Glutamatergic neuron (in vitro differentiated cells): Measurements from ENCODE around the gene ATRX. TPM values are rescaled to one million over a fixed set of nuclear protein-coding genes. Genes with fewer than 3 reads are reported as not detected.
"Not testable (repeated sequence)": the region's sequence is repeated elsewhere in the genome, so short reads cannot be mapped to it uniquely, and the experiment has no call there.

ENCODE experiments used
- DNase-seq: peaks from one replicate; pipeline ENCODE4 v3.0.0; 2022
- H3K27ac Mint-ChIP-seq: one replicate; pipeline ENCODE4 v1.8.0; 2020; ENCODE audit warnings: mild to moderate bottlenecking, mixed read lengths, inconsistent platforms; ENCODE audit not compliant: unreplicated experiment
- H3K27me3 Mint-ChIP-seq: one replicate; pipeline ENCODE4 v1.8.0; 2020; ENCODE audit warnings: mild to moderate bottlenecking, moderate library complexity, mixed read lengths, inconsistent platforms; ENCODE audit not compliant: unreplicated experiment
- H3K36me3 Mint-ChIP-seq: one replicate; pipeline ENCODE4 v1.8.0; 2020; ENCODE audit warnings: mild to moderate bottlenecking, mixed read lengths, inconsistent platforms; ENCODE audit not compliant: unreplicated experiment
- H3K4me1 Mint-ChIP-seq: one replicate; pipeline ENCODE4 v1.8.0; 2020; ENCODE audit warnings: mild to moderate bottlenecking, low read depth, mixed read lengths, inconsistent platforms; ENCODE audit not compliant: unreplicated experiment
- H3K4me3 Mint-ChIP-seq: one replicate; pipeline ENCODE4 v1.8.0; 2020; ENCODE audit warnings: mild to moderate bottlenecking, mixed read lengths, inconsistent platforms; ENCODE audit not compliant: unreplicated experiment
- H3K9me3 Mint-ChIP-seq: one replicate; pipeline ENCODE4 v1.8.0; 2020; ENCODE audit warnings: mild to moderate bottlenecking, moderate library complexity, mixed read lengths, inconsistent platforms; ENCODE audit not compliant: unreplicated experiment
- CTCF ChIP-seq: fragments of 200-600 bp; sonication (generic); IDR thresholded peaks from one replicate; pipeline ENCODE4 v1.5.0; 2021; ENCODE audit not compliant: partially characterized antibody, unreplicated experiment
- total RNA-seq: library from RNA; stranded (reverse); fragmentation: NEBNext Ultra II Directional; extraction: Animal tissue kit (Norgen Biotek cat#: 25700); gene quantifications from one replicate; pipeline ENCODE4 v1.2.1, GENCODE V29; 2021; ENCODE audit not compliant: unreplicated experiment

Gene ATRX
- total RNA-seq, 1 donor from 2014 or later, result 152 TPM

GRCh38 chrX:77502951-77503525 lies 283.0 kb downstream of the ATRX start:
- Mint-ChIP-seq H3K4me3 (no peak overlapping the region), H3K4me1 (no peaks in the 10 kb centered on the region), H3K36me3 (no peaks in the 10 kb centered on the region), H3K9me3 (peaks cover 4% of the 10 kb centered on the region), H3K27me3 (peaks cover 5% of the 10 kb centered on the region), H3K27ac (no peak overlapping the region)
- no peak for DNase-seq
- no peak for TF ChIP-seq CTCF

- not testable (repeated sequence) for DNase-seq, H3K4me1 Mint-ChIP-seq, H3K27me3 Mint-ChIP-seq, H3K4me3 Mint-ChIP-seq, H3K36me3 Mint-ChIP-seq, H3K27ac Mint-ChIP-seq, H3K9me3 Mint-ChIP-seq
Measured at GRCh38 chrX:77500164-77500563, 285.9 kb downstream of the ATRX start.

- peak; percentile 78 for DNase-seq
- H3K9me3 Mint-ChIP-seq, result peaks cover 3% of the 10 kb centered on the region
- peaks cover 5% of the 10 kb centered on the region for H3K4me1 Mint-ChIP-seq
- no peaks in the 10 kb centered on the region for H3K27me3 Mint-ChIP-seq
- H3K36me3 Mint-ChIP-seq, result no peaks in the 10 kb centered on the region
- H3K4me3 Mint-ChIP-seq, result peak overlapping the region; percentile 35
- H3K27ac Mint-ChIP-seq, result peak overlapping the region; percentile 89
- TF ChIP-seq CTCF, result no peak
Measured at GRCh38 chrX:77493677-77494553, 292.1 kb downstream of the ATRX start.

- Mint-ChIP-seq H3K27ac (no peak overlapping the region), H3K4me3 (no peak overlapping the region), H3K4me1 (no peaks in the 10 kb centered on the region), H3K36me3 (peaks cover 21% of the 10 kb centered on the region), H3K9me3 (no peaks in the 10 kb centered on the region), H3K27me3 (no peaks in the 10 kb centered on the region)
- TF ChIP-seq CTCF, result no peak
- no peak for DNase-seq
Measured at GRCh38 chrX:77484045-77484444, 302.0 kb downstream of the ATRX start.

GRCh38 chrX:77455437-77455836 lies 330.6 kb downstream of the ATRX start:
- DNase-seq, result no peak
- no peak overlapping the region for H3K27ac Mint-ChIP-seq
- H3K4me1 Mint-ChIP-seq, result no peaks in the 10 kb centered on the region
- no peak for TF ChIP-seq CTCF
- peaks cover 3% of the 10 kb centered on the region for H3K9me3 Mint-ChIP-seq
- no peak overlapping the region for H3K4me3 Mint-ChIP-seq
- H3K36me3 Mint-ChIP-seq, result no peaks in the 10 kb centered on the region
- no peaks in the 10 kb centered on the region for H3K27me3 Mint-ChIP-seq

Other genes starting within 250 kb of the ATRX start
- gene MAGT1, start 109.2 kb upstream of the ATRX start, total RNA-seq, result 8.6 TPM
- gene COX7B, start 113.3 kb upstream of the ATRX start, total RNA-seq, result 188 TPM
- 11.5 TPM for gene ATP7A, start 124.5 kb upstream of the ATRX start, total RNA-seq
- gene PGAM4, start 183.4 kb upstream of the ATRX start, total RNA-seq, result not detected